Measurements from ENCODE around the gene PLEKHO2.

DNA sequence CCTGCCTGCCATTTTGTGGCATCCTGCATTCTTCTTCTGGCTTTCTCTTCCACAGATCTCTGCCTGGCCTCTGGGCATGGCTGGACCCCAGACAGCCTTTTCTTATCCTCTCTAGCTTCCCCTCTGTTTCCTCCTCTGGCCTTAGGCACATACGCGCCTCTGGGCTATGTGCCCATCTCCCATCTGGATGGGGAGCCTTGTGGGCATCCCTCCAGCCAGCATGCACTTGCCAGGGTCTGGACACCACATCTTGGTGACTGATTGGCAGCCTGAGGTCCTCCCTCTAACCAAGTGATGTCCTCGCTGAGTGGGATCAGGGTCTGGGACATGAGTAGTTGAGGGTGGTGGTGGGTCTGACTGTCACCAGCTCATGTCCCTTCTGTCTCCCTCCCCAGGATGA, 12.8 kb downstream of the PLEKHO2 start:
- TF ChIP-seq, protein P1, sequence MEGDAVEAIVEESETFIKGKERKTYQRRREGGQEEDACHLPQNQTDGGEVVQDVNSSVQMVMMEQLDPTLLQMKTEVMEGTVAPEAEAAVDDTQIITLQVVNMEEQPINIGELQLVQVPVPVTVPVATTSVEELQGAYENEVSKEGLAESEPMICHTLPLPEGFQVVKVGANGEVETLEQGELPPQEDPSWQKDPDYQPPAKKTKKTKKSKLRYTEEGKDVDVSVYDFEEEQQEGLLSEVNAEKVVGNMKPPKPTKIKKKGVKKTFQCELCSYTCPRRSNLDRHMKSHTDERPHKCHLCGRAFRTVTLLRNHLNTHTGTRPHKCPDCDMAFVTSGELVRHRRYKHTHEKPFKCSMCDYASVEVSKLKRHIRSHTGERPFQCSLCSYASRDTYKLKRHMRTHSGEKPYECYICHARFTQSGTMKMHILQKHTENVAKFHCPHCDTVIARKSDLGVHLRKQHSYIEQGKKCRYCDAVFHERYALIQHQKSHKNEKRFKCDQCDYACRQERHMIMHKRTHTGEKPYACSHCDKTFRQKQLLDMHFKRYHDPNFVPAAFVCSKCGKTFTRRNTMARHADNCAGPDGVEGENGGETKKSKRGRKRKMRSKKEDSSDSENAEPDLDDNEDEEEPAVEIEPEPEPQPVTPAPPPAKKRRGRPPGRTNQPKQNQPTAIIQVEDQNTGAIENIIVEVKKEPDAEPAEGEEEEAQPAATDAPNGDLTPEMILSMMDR (IDR thresholded peaks at IDR 0.05): no peak
- TF ChIP-seq POLR2A (IDR thresholded peaks at IDR 0.05; ENCODE audit: low read depth) (no peak), POLR2AphosphoS5 (IDR thresholded peaks at IDR 0.05) (no peak)

All from esophagus muscularis mucosa (tissue), 3 donors.